CD14-positive monocyte (primary cell): ENCODE results near the gene NAE1. TPM values are rescaled to one million over a fixed set of nuclear protein-coding genes. Genes with fewer than 3 reads are reported as not detected.

Source experiments
- DNase-seq, 3 donors: peaks; one replicate each; pipeline ENCODE4 v3.0.0-alpha.2; 2011 to 2022
- H2AFZ ChIP-seq: 2 replicates; pipeline ENCODE4 v1.6.0; 2012; ENCODE audit warnings: mild to moderate bottlenecking, low read depth, low read length, inconsistent platforms; ENCODE audit not compliant: insufficient read depth, poor library complexity, severe bottlenecking
- H3K27ac ChIP-seq, 2 donors: 1 replicate in 1 of 2; 2 replicates in 1 of 2; pipeline ENCODE4 v1.5.1; 2012 to 2013; ENCODE audit warnings: low read length in 2 of 2, control low read depth in 1 of 2, inconsistent platforms in 1 of 2, low read depth in 1 of 2, mild to moderate bottlenecking in 1 of 2
- H3K27me3 ChIP-seq, 2 donors: one replicate each; pipeline versions ENCODE4 v1.6.0 to v1.6.1; 2011 to 2013; ENCODE audit warnings: low read length in 2 of 2; ENCODE audit not compliant: control insufficient read depth in 2 of 2, insufficient read depth in 2 of 2
- H3K36me3 ChIP-seq, 2 donors: replicated peaks in 1 of 2; 1 replicate in 1 of 2; 2 replicates in 1 of 2; pipeline versions ENCODE4 v1.5.1 to v1.6.1; 2012 to 2013; ENCODE audit warnings: low read length in 2 of 2, control low read depth in 1 of 2, inconsistent platforms in 1 of 2, mild to moderate bottlenecking in 1 of 2; ENCODE audit not compliant: insufficient read depth in 2 of 2, control insufficient read depth in 1 of 2
- H3K4me1 ChIP-seq, 2 donors: 1 replicate in 1 of 2; 2 replicates in 1 of 2; pipeline versions ENCODE4 v1.5.1 to v1.6.1; 2012 to 2013; ENCODE audit warnings: low read length in 2 of 2, control low read depth in 1 of 2, inconsistent platforms in 1 of 2, mild to moderate bottlenecking in 1 of 2, moderate library complexity in 1 of 2; ENCODE audit not compliant: insufficient read depth in 2 of 2, control insufficient read depth in 1 of 2
- H3K4me2 ChIP-seq: replicated peaks from 2 replicates; pipeline ENCODE3; 2012; ENCODE audit warnings: low read length, moderate library complexity, mild to moderate bottlenecking; ENCODE audit not compliant: poor library complexity, severe bottlenecking; ENCODE audit errors: extremely low read depth
- H3K4me3 ChIP-seq, 3 experiments: fragments of 200-600 bp in 1 of 3; sonication (generic) in 1 of 3; replicated peaks in 1 of 3; 1 replicate in 2 of 3; 2 replicates in 1 of 3; pipeline ENCODE4 v1.5.1; 2011 to 2013; ENCODE audit warnings: low read length in 3 of 3, mild to moderate bottlenecking in 3 of 3, control low read depth in 2 of 3, low read depth in 2 of 3, inconsistent platforms in 1 of 3, moderate library complexity in 1 of 3
- H3K79me2 ChIP-seq: 2 replicates; pipeline ENCODE4 v1.6.0; 2012; ENCODE audit warnings: mild to moderate bottlenecking, control low read depth, inconsistent platforms, low read length, moderate library complexity; ENCODE audit not compliant: insufficient read depth
- H3K9ac ChIP-seq: 2 replicates; pipeline ENCODE4 v1.6.0; 2017; ENCODE audit warnings: low read length, mild to moderate bottlenecking; ENCODE audit not compliant: insufficient read depth, poor library complexity, severe bottlenecking
- H3K9me3 ChIP-seq, 2 donors: replicated peaks in 1 of 2; 1 replicate in 1 of 2; 2 replicates in 1 of 2; pipeline versions ENCODE4 v1.5.1 to v1.6.1; 2012 to 2013; ENCODE audit warnings: low read length in 2 of 2, control low read depth in 1 of 2; ENCODE audit not compliant: control insufficient read depth in 1 of 2, insufficient read depth in 1 of 2
- H4K20me1 ChIP-seq: 2 replicates; pipeline ENCODE4 v1.6.0; 2012; ENCODE audit warnings: mild to moderate bottlenecking, low read length, control low read depth, moderate library complexity; ENCODE audit not compliant: insufficient read depth
- H3K27ac Mint-ChIP-seq, 7 donors: one replicate each; pipeline ENCODE4 v1.8.0; 2020; ENCODE audit warnings: mild to moderate bottlenecking in 7 of 7, mixed read lengths in 7 of 7, moderate library complexity in 6 of 7, inconsistent platforms in 2 of 7
- H3K27me3 Mint-ChIP-seq, 3 donors: one replicate each; pipeline ENCODE4 v1.8.0; 2021 to 2022; ENCODE audit warnings: low read depth in 3 of 3, mild to moderate bottlenecking in 3 of 3, mixed read lengths in 3 of 3, moderate library complexity in 3 of 3, inconsistent platforms in 1 of 3
- H3K36me3 Mint-ChIP-seq, 2 donors: one replicate each; pipeline ENCODE4 v1.8.0; 2020; ENCODE audit warnings: mixed read lengths in 2 of 2, inconsistent platforms in 1 of 2, mild to moderate bottlenecking in 1 of 2
- H3K4me1 Mint-ChIP-seq: one replicate; pipeline ENCODE4 v1.8.0; 2020; ENCODE audit warnings: mild to moderate bottlenecking, mixed read lengths
- H3K4me3 Mint-ChIP-seq, 2 donors: one replicate each; pipeline ENCODE4 v1.8.0; 2020; ENCODE audit warnings: mild to moderate bottlenecking in 2 of 2, mixed read lengths in 2 of 2, moderate library complexity in 1 of 2
- H3K9me3 Mint-ChIP-seq, 7 donors: one replicate each; pipeline ENCODE4 v1.8.0; 2020 to 2022; ENCODE audit warnings: mixed read lengths in 7 of 7, mild to moderate bottlenecking in 6 of 7, moderate library complexity in 6 of 7, inconsistent platforms in 2 of 7
- CTCF ChIP-seq: fragments of 200-600 bp; IDR thresholded peaks from one replicate; pipeline ENCODE4 v1.8.0; 2022; ENCODE audit warnings: antibody characterized with exemption, mild to moderate bottlenecking
- WGBS: methylation state at CpG from one replicate; pipeline ENCODE4 v1.1.5; 2013; ENCODE audit warnings: missing lambda C conversion rate; ENCODE audit not compliant: insufficient coverage; 5-methylcytosine and 5-hydroxymethylcytosine counted together
- intact Hi-C, 2 donors: fragments of 100-400 bp; cut with micrococcal nuclease; formaldehyde crosslinking; loops; one replicate each; pipeline versions ENCODE4 v1.15.0 to v1.15.1; 2023
- polyA plus RNA-seq, 3 donors: library from polyadenylated mRNA; depleted of rRNA in 1 of 3; unstranded in 2 of 3; stranded (reverse) in 1 of 3; fragments of 300-500 nt in 2 of 3; fragments of >200 nt in 1 of 3; fragmentation: Illumina TruSeq in 2 of 3; gene quantifications; 1 replicate in 2 of 3; 2 replicates in 1 of 3; pipeline ENCODE4 v1.2.3, GENCODE V29; 2012 to 2021

NAE1 gene
- polyA plus RNA-seq, 3 donors: 10.8 to 18.6 (median 16.8) TPM

- Histone ChIP-seq H4K20me1 (no peaks in the 10 kb centered on the region), H3K36me3 (no peaks in the 10 kb centered on the region), H2AFZ (no peak overlapping the region), H3K4me1 (peaks cover 13 to 16% of the 10 kb centered on the region in 2 donors), H3K4me2 (no peak overlapping the region), H3K9ac (no peak overlapping the region), H3K4me3 (no peak overlapping the region), H3K79me2 (no peaks in the 10 kb centered on the region), H3K27ac (no peak overlapping the region), H3K27me3 (peaks cover 22 to 64% of the 10 kb centered on the region in 2 donors), H3K9me3 (peaks cover 0 to 14% of the 10 kb centered on the region in 2 donors)
- peaks cover 0 to 9% of the 10 kb centered on the region in 2 donors for H3K36me3 Mint-ChIP-seq
- TF ChIP-seq CTCF: no peak
- intact Hi-C loops: no loop called here
- H3K27ac Mint-ChIP-seq: no peak overlapping the region
- H3K4me3 Mint-ChIP-seq: peak overlapping the region in 1 of 2 donors; percentile 26
- no peak for DNase-seq
- H3K9me3 Mint-ChIP-seq: peaks cover 0 to 11% (median 3%) of the 10 kb centered on the region in 7 donors
- H3K27me3 Mint-ChIP-seq: peaks cover 61 to 94% (median 77%) of the 10 kb centered on the region in 3 donors
- 100% methylated on average over 1 of the region's 6 CpGs for WGBS
- H3K4me1 Mint-ChIP-seq: peaks cover 22% of the 10 kb centered on the region
Observed at GRCh38 chr16:66847533-66848067, 16.8 kb upstream of the NAE1 start.

GRCh38 chr16:66846831-66847230 is 16.1 kb upstream of the NAE1 start:
- intact Hi-C loops: no loop called here
- Histone ChIP-seq H3K9me3 (peaks cover 0 to 14% of the 10 kb centered on the region in 2 donors), H3K9ac (no peak overlapping the region), H3K27ac (no peak overlapping the region), H3K27me3 (peaks cover 22 to 62% of the 10 kb centered on the region in 2 donors), H3K4me2 (no peak overlapping the region), H3K36me3 (no peaks in the 10 kb centered on the region), H3K4me1 (peaks cover 13 to 16% of the 10 kb centered on the region in 2 donors), H3K79me2 (no peaks in the 10 kb centered on the region), H3K4me3 (no peak overlapping the region), H2AFZ (no peak overlapping the region), H4K20me1 (no peaks in the 10 kb centered on the region)
- Mint-ChIP-seq H3K36me3 (peaks cover 0 to 9% of the 10 kb centered on the region in 2 donors), H3K4me3 (peak overlapping the region in 1 of 2 donors; percentile 15), H3K9me3 (peaks cover 0 to 11% (median 3%) of the 10 kb centered on the region in 7 donors), H3K27ac (no peak overlapping the region), H3K4me1 (peaks cover 22% of the 10 kb centered on the region), H3K27me3 (peaks cover 61 to 91% (median 73%) of the 10 kb centered on the region in 3 donors)
- WGBS: 97% methylated on average over 6 of the region's 6 CpGs
- DNase-seq: no peak
- TF ChIP-seq CTCF: no peak
